Measurements from ENCODE around the gene ABCC1.
A peak's percentile ranks its signal among the peaks of the same experiment; 100 is the strongest.
"Not testable (repeated sequence)": the region's sequence is repeated elsewhere in the genome, so short reads cannot be mapped to it uniquely, and the experiment has no call there.

Gene ABCC1

GRCh38 chr16:15967655-15968315 lies 18.4 kb downstream of the ABCC1 start:
- DNase-seq, result no peak

GRCh38 chr16:15970202-15970601 lies 20.8 kb downstream of the ABCC1 start:
- DNase-seq, result no peak

- DNase-seq, result no peak
These were observed 21.5 kb downstream of the ABCC1 start for GRCh38 chr16:15970743-15971439.

GRCh38 chr16:15971440-15971815 lies 22.0 kb downstream of the ABCC1 start:
- no peak for DNase-seq

- DNase-seq, result no peak
These were observed 22.8 kb downstream of the ABCC1 start for GRCh38 chr16:15972046-15972868.

GRCh38 chr16:15973421-15973820 lies 24.0 kb downstream of the ABCC1 start:
- DNase-seq, result no peak

GRCh38 chr16:15974057-15974456 lies 24.6 kb downstream of the ABCC1 start:
- no peak for DNase-seq

GRCh38 chr16:15975172-15975571 lies 25.8 kb downstream of the ABCC1 start:
- DNase-seq, result no peak

- no peak for DNase-seq
These were observed 26.9 kb downstream of the ABCC1 start for GRCh38 chr16:15976225-15976812.

GRCh38 chr16:15976929-15977637 lies 27.7 kb downstream of the ABCC1 start:
- DNase-seq, result no peak

GRCh38 chr16:15979801-15980200 lies 30.4 kb downstream of the ABCC1 start:
- no peak for DNase-seq

GRCh38 chr16:15980329-15980728 lies 30.9 kb downstream of the ABCC1 start:
- DNase-seq, result no peak

- no peak for DNase-seq
These were observed 32.0 kb downstream of the ABCC1 start for GRCh38 chr16:15981382-15981781.

GRCh38 chr16:15982194-15982915 lies 32.9 kb downstream of the ABCC1 start:
- DNase-seq, result not testable (repeated sequence)

- no peak for DNase-seq
These were observed 34.5 kb downstream of the ABCC1 start for GRCh38 chr16:15983898-15984297.

- no peak for DNase-seq
These were observed 35.7 kb downstream of the ABCC1 start for GRCh38 chr16:15985144-15985543.

GRCh38 chr16:15986261-15986660 lies 36.8 kb downstream of the ABCC1 start:
- DNase-seq, result no peak

- peak; percentile 14 for DNase-seq
These were observed 39.0 kb downstream of the ABCC1 start for GRCh38 chr16:15988268-15989013.

GRCh38 chr16:15990902-15991301 lies 41.5 kb downstream of the ABCC1 start:
- DNase-seq, result no peak

GRCh38 chr16:15993128-15993527 lies 43.7 kb downstream of the ABCC1 start:
- no peak for DNase-seq

- no peak for DNase-seq
These were observed 44.1 kb downstream of the ABCC1 start for GRCh38 chr16:15993541-15993940.

All from eye (tissue), 1 donor.